ENCODE measurements around the gene SFSWAP.
"Not testable (repeated sequence)": the region's sequence is repeated elsewhere in the genome, so short reads cannot be mapped to it uniquely, and the experiment has no call there.

DNA sequence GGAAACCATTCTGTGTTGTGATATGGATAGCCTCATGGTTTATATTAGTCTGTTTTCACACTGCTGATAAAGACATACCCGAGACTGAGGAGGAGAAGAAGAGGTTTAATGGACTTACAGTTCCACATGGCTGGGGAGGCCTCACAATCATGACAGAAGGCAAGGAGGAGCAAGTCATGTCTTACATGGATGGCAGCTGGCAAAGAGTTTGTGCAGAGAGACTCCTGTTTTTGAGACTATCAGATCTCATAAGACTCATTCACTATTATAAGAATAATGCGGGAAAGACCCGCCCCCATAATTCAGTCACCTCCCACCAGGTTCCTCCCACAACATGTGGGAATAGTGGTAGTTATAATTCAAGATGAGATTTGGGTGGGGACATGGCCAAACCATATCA, 31.9 kb downstream of the SFSWAP start:
- TF ChIP-seq POLR2AphosphoS5, TAF1, POLR2A, SPI1 (IDR thresholded peaks at IDR 0.05; ENCODE audit: low read depth, low read length): not testable (repeated sequence)

All from GM12891 (cell line).